Measurements from ENCODE around the gene SEC16A. TPM values are rescaled to one million over a fixed set of nuclear protein-coding genes. Genes with fewer than 3 reads are reported as not detected.

The SEC16A gene
- total and polyA plus RNA-seq, 8 donors = 14.6 to 105 (median 45.4) TPM

- H3K36me3 ChIP-seq = peaks cover 88 to 100% (median 100%) of the 10 kb centered on the region in 4 donors
- TF ChIP-seq POLR2AphosphoS5 (IDR thresholded peaks at IDR 0.05) (no peak), EP300 (IDR thresholded peaks at IDR 0.05) (no peak), POLR2A (IDR thresholded peaks at IDR 0.05) (no peak), CTCF (IDR thresholded peaks at IDR 0.05) (no peak)
- no peak overlapping the region for H3K4me3 ChIP-seq
- no peaks in the 10 kb centered on the region for H3K4me1 ChIP-seq
- H3K27me3 ChIP-seq = no peaks in the 10 kb centered on the region
- intact Hi-C loops (cut with DNase I; ENCODE audit: low total_unique reads) = no loop called here
- H3K27ac ChIP-seq = no peak overlapping the region
- DNase-seq = no peak
- H3K9me3 ChIP-seq = no peaks in the 10 kb centered on the region
- WGBS, 5 donors = 84 to 92% (median 91%) methylated on average over 26 of the region's 26 CpGs
Observed at GRCh38 chr9:136451221-136451877, 31.5 kb downstream of the SEC16A start.

- Histone ChIP-seq H3K27ac (no peak overlapping the region), H3K4me1 (no peaks in the 10 kb centered on the region), H3K9me3 (no peaks in the 10 kb centered on the region), H3K4me3 (no peak overlapping the region), H3K27me3 (no peaks in the 10 kb centered on the region), H3K36me3 (peaks cover 86 to 100% (median 100%) of the 10 kb centered on the region in 4 donors)
- 81 to 97% (median 94%) methylated on average over 3 of the region's 3 CpGs for WGBS, 5 donors
- no peak for TF ChIP-seq EP300 (IDR thresholded peaks at IDR 0.05)
- TF ChIP-seq POLR2A (IDR thresholded peaks at IDR 0.05) = no peak
- TF ChIP-seq POLR2AphosphoS5 (IDR thresholded peaks at IDR 0.05) = no peak
- TF ChIP-seq CTCF (IDR thresholded peaks at IDR 0.05) = no peak
- intact Hi-C loops (cut with DNase I; ENCODE audit: low total_unique reads) = no loop called here
- DNase-seq = no peak
Observed at GRCh38 chr9:136448655-136449054, 34.2 kb downstream of the SEC16A start.

- H3K27ac ChIP-seq = no peak overlapping the region
- TF ChIP-seq POLR2A (IDR thresholded peaks at IDR 0.05) (no peak), EP300 (IDR thresholded peaks at IDR 0.05) (no peak), POLR2AphosphoS5 (IDR thresholded peaks at IDR 0.05) (no peak), CTCF (IDR thresholded peaks at IDR 0.05) (no peak)
- no peaks in the 10 kb centered on the region for H3K9me3 ChIP-seq
- H3K4me1 ChIP-seq = no peaks in the 10 kb centered on the region
- peaks cover 94 to 100% (median 100%) of the 10 kb centered on the region in 4 donors for H3K36me3 ChIP-seq
- intact Hi-C loops (cut with DNase I; ENCODE audit: low total_unique reads) = no loop called here
- H3K27me3 ChIP-seq = no peaks in the 10 kb centered on the region
- 92 to 94% (median 93%) methylated on average over 27 of the region's 27 CpGs for WGBS, 5 donors
- no peak overlapping the region for H3K4me3 ChIP-seq
- no peak for DNase-seq
Observed at GRCh38 chr9:136447173-136447778, 35.6 kb downstream of the SEC16A start.

- Histone ChIP-seq H3K36me3 (peaks cover 94 to 100% (median 100%) of the 10 kb centered on the region in 4 donors), H3K9me3 (no peaks in the 10 kb centered on the region), H3K27me3 (no peaks in the 10 kb centered on the region), H3K4me3 (no peak overlapping the region), H3K4me1 (no peaks in the 10 kb centered on the region), H3K27ac (no peak overlapping the region)
- intact Hi-C loops (cut with DNase I; ENCODE audit: low total_unique reads) = no loop called here
- DNase-seq = no peak
- 86 to 92% (median 88%) methylated on average over 7 of the region's 7 CpGs for WGBS, 5 donors
- no peak for TF ChIP-seq POLR2A (IDR thresholded peaks at IDR 0.05)
- no peak for TF ChIP-seq CTCF (IDR thresholded peaks at IDR 0.05)
- no peak for TF ChIP-seq EP300 (IDR thresholded peaks at IDR 0.05)
- no peak for TF ChIP-seq POLR2AphosphoS5 (IDR thresholded peaks at IDR 0.05)
Observed at GRCh38 chr9:136445799-136446198, 37.0 kb downstream of the SEC16A start.

Data from stomach (tissue), 9 donors.